HEK293 (cell line): ENCODE data around the gene ZNF18.
A peak's percentile ranks its signal among the peaks of the same experiment; 100 is the strongest.

ENCODE experiments used
- CTCF ChIA-PET: fragments of 350-600 bp; formaldehyde crosslinking; extraction: SDS; loops from one replicate; lab custom pipeline; 2021; ENCODE audit warnings: antibody characterized with exemption; lab: Yijun Ruan, JAX
- POLR2A ChIA-PET: fragments of 300-600 bp; formaldehyde crosslinking; extraction: SDS; loops from one replicate; lab custom pipeline; 2020; ENCODE audit warnings: antibody characterized with exemption, inconsistent platforms; lab: Yijun Ruan, JAX
- H3K27ac ChIP-seq: fragments of 200-500 bp; sonication (Bioruptor generic); 2 replicates; pipeline ENCODE4 v1.5.1; 2014; ENCODE audit warnings: low read depth, low read length, control low read depth, inconsistent platforms; ENCODE audit errors: extremely low read depth
- H3K36me3 ChIP-seq, 2 experiments: fragments of 200-500 bp in 1 of 2; sonication (Bioruptor generic) in 1 of 2; 1 replicate in 1 of 2; 2 replicates in 1 of 2; pipeline ENCODE4 v1.5.1; 2014 to 2017; ENCODE audit warnings: inconsistent platforms in 2 of 2, low read length in 2 of 2; ENCODE audit not compliant: control insufficient read depth in 2 of 2, insufficient read depth in 1 of 2
- H3K4me1 ChIP-seq: fragments of 200-500 bp; sonication (Bioruptor generic); 2 replicates; pipeline ENCODE4 v1.5.1; 2014; ENCODE audit warnings: mild to moderate bottlenecking, low read length, inconsistent platforms; ENCODE audit not compliant: control insufficient read depth, insufficient read depth
- H3K4me3 ChIP-seq: 2 replicates; pipeline ENCODE4 v1.5.1; 2011; ENCODE audit warnings: low read depth, mild to moderate bottlenecking, control low read depth, low read length, moderate library complexity
- H3K9me3 ChIP-seq: fragments of 200-500 bp; sonication (Bioruptor generic); 2 replicates; pipeline ENCODE4 v1.5.1; 2014; ENCODE audit warnings: low read depth, low read length, inconsistent platforms; ENCODE audit not compliant: control insufficient read depth, insufficient read depth
- EGR2 ChIP-seq: fragments of 450-650 bp; formaldehyde crosslinking; IDR thresholded peaks from 2 replicates; pipeline ENCODE4 v1.5.1; 2016; ENCODE audit warnings: low read depth, missing biosample characterization, missing genetic modification characterization
- GLI2 ChIP-seq: fragments of 450-650 bp; formaldehyde crosslinking; IDR thresholded peaks from 2 replicates; pipeline ENCODE4; 2017; ENCODE audit warnings: missing biosample characterization, missing genetic modification characterization, low read depth, borderline replicate concordance
- PRDM1 ChIP-seq: fragments of 450-650 bp; formaldehyde crosslinking; IDR thresholded peaks from 2 replicates; pipeline ENCODE4; 2016; ENCODE audit warnings: missing biosample characterization, missing genetic modification characterization
- SCRT1 ChIP-seq: fragments of 450-650 bp; formaldehyde crosslinking; IDR thresholded peaks from 2 replicates; pipeline ENCODE4 v1.5.1; 2016; ENCODE audit warnings: missing biosample characterization, missing genetic modification characterization, borderline replicate concordance
- SP2 ChIP-seq: fragments of 450-650 bp; formaldehyde crosslinking; IDR thresholded peaks from 2 replicates; pipeline ENCODE4 v1.5.1; 2016; ENCODE audit warnings: missing biosample characterization, missing genetic modification characterization
- SP3 ChIP-seq: fragments of 450-650 bp; formaldehyde crosslinking; IDR thresholded peaks from 2 replicates; pipeline ENCODE4 v1.5.1; 2016; ENCODE audit warnings: missing biosample characterization, missing genetic modification characterization
- TRIM28 ChIP-seq: IDR thresholded peaks from 2 replicates; pipeline ENCODE4 v1.6.1; 2011; ENCODE audit warnings: low read length, control low read depth, borderline replicate concordance
- ZBTB1 ChIP-seq: fragments of 450-650 bp; formaldehyde crosslinking; IDR thresholded peaks from 2 replicates; pipeline ENCODE4 v1.5.1; 2016; ENCODE audit warnings: missing biosample characterization, missing genetic modification characterization
- ZFP37 ChIP-seq: fragments of 450-650 bp; formaldehyde crosslinking; IDR thresholded peaks from 2 replicates; pipeline ENCODE4 v1.5.1; 2016; ENCODE audit warnings: missing biosample characterization, missing genetic modification characterization
- ZNF133 ChIP-seq: fragments of 450-650 bp; formaldehyde crosslinking; IDR thresholded peaks from 2 replicates; pipeline ENCODE4 v1.5.1; 2016; ENCODE audit warnings: missing biosample characterization, missing genetic modification characterization
- ZNF16 ChIP-seq: fragments of 450-650 bp; formaldehyde crosslinking; IDR thresholded peaks from 2 replicates; pipeline ENCODE4 v1.5.1; 2016; ENCODE audit warnings: low read depth, missing biosample characterization, missing genetic modification characterization
- ZNF184 ChIP-seq: fragments of 450-650 bp; IDR thresholded peaks from 2 replicates; pipeline ENCODE4 v1.5.1; 2018; ENCODE audit warnings: missing biosample characterization, mild to moderate bottlenecking, missing genetic modification characterization
- ZNF335 ChIP-seq: fragments of 450-650 bp; formaldehyde crosslinking; conservative IDR thresholded peaks from 2 replicates; pipeline ENCODE4 v1.5.1; 2016; ENCODE audit warnings: missing biosample characterization, missing genetic modification characterization
- ZNF501 ChIP-seq: fragments of 450-650 bp; formaldehyde crosslinking; IDR thresholded peaks from 2 replicates; pipeline ENCODE4 v1.5.1; 2016; ENCODE audit warnings: missing biosample characterization, missing genetic modification characterization
- ZNF548 ChIP-seq: fragments of 450-650 bp; formaldehyde crosslinking; IDR thresholded peaks from 2 replicates; pipeline ENCODE4 v1.5.1; 2016; ENCODE audit warnings: missing biosample characterization, missing genetic modification characterization
- ZNF561 ChIP-seq: fragments of 450-650 bp; IDR thresholded peaks from 2 replicates; pipeline ENCODE4 v1.5.1; 2018; ENCODE audit warnings: missing biosample characterization, missing genetic modification characterization, borderline replicate concordance
- ZNF585B ChIP-seq: fragments of 450-650 bp; formaldehyde crosslinking; IDR thresholded peaks from 2 replicates; pipeline ENCODE4 v1.5.1; 2016; ENCODE audit warnings: missing biosample characterization, missing genetic modification characterization
- ZNF600 ChIP-seq: fragments of 450-650 bp; formaldehyde crosslinking; IDR thresholded peaks from 2 replicates; pipeline ENCODE4 v1.5.1; 2016; ENCODE audit warnings: missing biosample characterization, missing genetic modification characterization
- ZNF621 ChIP-seq: fragments of 450-650 bp; formaldehyde crosslinking; IDR thresholded peaks from 2 replicates; pipeline ENCODE4 v1.5.1; 2017; ENCODE audit warnings: missing biosample characterization, missing genetic modification characterization
- ZNF624 ChIP-seq: fragments of 450-650 bp; formaldehyde crosslinking; IDR thresholded peaks from 2 replicates; pipeline ENCODE4 v1.5.1; 2017; ENCODE audit warnings: missing biosample characterization, missing genetic modification characterization
- ZNF629 ChIP-seq: fragments of 450-650 bp; formaldehyde crosslinking; IDR thresholded peaks from 2 replicates; pipeline ENCODE4 v1.5.1; 2017; ENCODE audit warnings: missing biosample characterization, missing genetic modification characterization
- ZNF658 ChIP-seq: fragments of 450-650 bp; formaldehyde crosslinking; IDR thresholded peaks from 2 replicates; pipeline ENCODE4; 2016; ENCODE audit warnings: missing biosample characterization, missing genetic modification characterization
- ZNF785 ChIP-seq: fragments of 450-650 bp; formaldehyde crosslinking; IDR thresholded peaks from 2 replicates; pipeline ENCODE4 v1.5.1; 2016; ENCODE audit warnings: missing biosample characterization, missing genetic modification characterization
- TF ChIP-seq, protein P1 (sequence below): fragments of 450-650 bp; formaldehyde crosslinking; IDR thresholded peaks from 2 replicates; pipeline ENCODE4 v1.5.1; 2016; ENCODE audit warnings: missing biosample characterization, missing genetic modification characterization
- TF ChIP-seq, protein P2 (sequence below): fragments of 450-650 bp; formaldehyde crosslinking; IDR thresholded peaks from 2 replicates; pipeline ENCODE4 v1.5.1; 2016; ENCODE audit warnings: missing biosample characterization, missing genetic modification characterization
- TF ChIP-seq, protein P3 (sequence below): fragments of 450-650 bp; formaldehyde crosslinking; IDR thresholded peaks from 2 replicates; pipeline ENCODE4 v1.5.1; 2016; ENCODE audit warnings: missing biosample characterization, missing genetic modification characterization
- TF ChIP-seq, protein P4 (sequence below): fragments of 450-650 bp; formaldehyde crosslinking; IDR thresholded peaks from 2 replicates; pipeline ENCODE4 v1.5.1; 2016; ENCODE audit warnings: missing biosample characterization, missing genetic modification characterization

ZNF18 gene

DNA sequence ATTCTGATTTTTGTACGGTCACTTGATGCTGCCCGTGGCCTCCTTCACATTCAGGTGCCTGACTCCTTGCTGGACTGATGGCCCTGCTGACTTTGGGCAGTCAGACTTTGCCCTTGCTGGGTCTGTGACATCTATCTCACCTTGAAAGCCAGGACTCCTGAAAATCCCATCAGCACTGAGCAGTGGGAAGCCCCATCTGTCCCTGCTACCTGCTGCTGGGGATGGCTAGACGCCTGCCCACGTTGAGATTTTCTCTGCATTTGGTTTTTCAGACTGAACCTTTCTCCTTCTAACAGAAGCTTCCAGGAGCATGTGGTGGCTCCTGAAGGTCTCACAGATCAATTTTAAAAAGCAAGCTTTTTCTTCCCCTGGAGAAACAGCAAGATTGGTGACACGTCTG is 10.2 kb upstream of the ZNF18 start:
- no peak overlapping the region for H3K27ac ChIP-seq
- H3K9me3 ChIP-seq, result no peaks in the 10 kb centered on the region
- no peak overlapping the region for H3K4me3 ChIP-seq
- ChIA-PET CTCF (interaction anchor here (0.5 kb wide), 1 partner anchor 201 kb away, joined by 3 read pairs; no protein-coding TSS in a partner anchor), POLR2A (interaction anchor here (1.2 to 2.1 kb wide), 2 partner anchors 10 to 13 kb away, joined by 3 to 16 read pairs; partner anchors contain the start of genes MAP2K4 and ZNF18)
- TF ChIP-seq, protein P1, sequence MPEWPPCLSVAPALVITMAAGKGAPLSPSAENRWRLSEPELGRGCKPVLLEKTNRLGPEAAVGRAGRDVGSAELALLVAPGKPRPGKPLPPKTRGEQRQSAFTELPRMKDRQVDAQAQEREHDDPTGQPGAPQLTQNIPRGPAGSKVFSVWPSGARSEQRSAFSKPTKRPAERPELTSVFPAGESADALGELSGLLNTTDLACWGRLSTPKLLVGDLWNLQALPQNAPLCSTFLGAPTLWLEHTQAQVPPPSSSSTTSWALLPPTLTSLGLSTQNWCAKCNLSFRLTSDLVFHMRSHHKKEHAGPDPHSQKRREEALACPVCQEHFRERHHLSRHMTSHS, result no peak
- TF ChIP-seq GLI2 (tag by site-specific recombination) (no peak), ZNF629 (tag by site-specific recombination) (no peak), ZNF561 (no peak), ZNF624 (no peak)
- H3K4me1 ChIP-seq, result no peaks in the 10 kb centered on the region
- H3K36me3 ChIP-seq, result no peaks in the 10 kb centered on the region

DNA sequence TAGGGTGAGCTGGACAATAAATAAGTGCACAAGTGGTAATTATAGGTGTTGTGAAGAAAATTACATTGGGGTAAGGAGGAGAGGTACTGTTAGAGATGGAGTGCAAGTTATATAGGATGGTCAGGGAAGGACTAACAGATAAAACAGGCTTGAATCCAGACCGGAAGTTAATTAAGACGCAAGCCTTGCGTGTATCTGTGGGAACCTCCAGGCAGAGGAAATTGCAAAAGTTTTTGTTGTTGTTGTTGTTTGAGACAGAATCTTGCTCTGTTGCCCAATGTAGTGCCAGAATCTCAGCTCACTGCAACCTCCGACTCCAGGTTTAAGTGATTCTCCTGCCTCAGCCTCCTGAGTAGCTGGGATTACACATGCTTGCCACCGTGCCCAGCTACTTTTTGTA is 2.4 kb upstream of the ZNF18 start:
- TF ChIP-seq ZFP37, result no peak
- no peak for TF ChIP-seq EGR2
- TF ChIP-seq ZNF785 (tag by site-specific recombination), result no peak
- TF ChIP-seq ZNF585B (tag by site-specific recombination), result no peak
- TF ChIP-seq ZNF548, result no peak
- TF ChIP-seq ZNF133 (tag by site-specific recombination), result no peak
- no peak for TF ChIP-seq TRIM28
- TF ChIP-seq ZNF184 (tag by site-specific recombination), result no peak
- POLR2A ChIA-PET, result interaction anchor here (3.0 kb wide), 1 partner anchor 20 kb away, joined by 70 read pairs; the partner anchor contains the start of gene MAP2K4
- no peaks in the 10 kb centered on the region for H3K36me3 ChIP-seq
- H3K4me1 ChIP-seq, result no peaks in the 10 kb centered on the region; the same call in 1 of the 2 replicates
- H3K9me3 ChIP-seq, result no peaks in the 10 kb centered on the region
- CTCF ChIA-PET, result interaction anchor here (0.7 kb wide), 1 partner anchor 13 kb away, joined by 3 read pairs; no protein-coding TSS in a partner anchor
- H3K4me3 ChIP-seq, result no peak overlapping the region
- H3K27ac ChIP-seq, result no peak overlapping the region

DNA sequence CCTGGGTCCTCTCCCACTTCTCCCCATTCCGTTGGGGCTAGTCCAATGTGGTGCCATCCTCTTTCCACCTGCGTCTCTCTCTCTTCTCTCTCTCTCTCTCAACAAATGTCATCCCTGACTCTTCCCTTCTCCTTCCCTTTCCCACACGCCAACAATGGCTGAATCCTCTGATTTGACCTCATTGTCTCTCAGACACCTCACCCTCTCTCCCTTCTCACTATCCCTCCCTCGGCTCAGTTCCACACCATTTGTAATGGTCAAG is 628 bp upstream of the ZNF18 start:
- peak overlapping the region; percentile 81 for H3K27ac ChIP-seq
- H3K4me1 ChIP-seq, result no peaks in the 10 kb centered on the region; the same call in 1 of the 2 replicates
- H3K9me3 ChIP-seq, result no peaks in the 10 kb centered on the region
- H3K36me3 ChIP-seq, result peaks cover 0 to 3% of the 10 kb centered on the region in 2 experiments; a peak in 1 of 3 replicates
- H3K4me3 ChIP-seq, result peak overlapping the region; percentile 63
- CTCF ChIA-PET, result interaction anchor here (0.6 to 2.2 kb wide), 3 partner anchors 12 to 62 kb away, joined by 4 to 9 read pairs (median 4); no protein-coding TSS in a partner anchor
- POLR2A ChIA-PET, result interaction anchor here (1.0 to 3.4 kb wide), 15 partner anchors 9 to 1020 kb away, joined by 3 to 70 read pairs (median 9); partner anchors contain the start of genes ELAC2 and MAP2K4
- TF ChIP-seq ZNF548 (no peak), SP3 (no peak), ZNF621 (tag by site-specific recombination) (no peak), ZNF16 (tag by site-specific recombination) (no peak), ZBTB1 (tag by site-specific recombination) (no peak), SP2 (tag by site-specific recombination) (no peak), ZNF600 (no peak), ZNF335 (tag by site-specific recombination) (peak; percentile 65), ZNF658 (tag by site-specific recombination) (no peak), ZNF501 (no peak), PRDM1 (no peak), SCRT1 (tag by site-specific recombination) (no peak)
- TF ChIP-seq, protein P2, sequence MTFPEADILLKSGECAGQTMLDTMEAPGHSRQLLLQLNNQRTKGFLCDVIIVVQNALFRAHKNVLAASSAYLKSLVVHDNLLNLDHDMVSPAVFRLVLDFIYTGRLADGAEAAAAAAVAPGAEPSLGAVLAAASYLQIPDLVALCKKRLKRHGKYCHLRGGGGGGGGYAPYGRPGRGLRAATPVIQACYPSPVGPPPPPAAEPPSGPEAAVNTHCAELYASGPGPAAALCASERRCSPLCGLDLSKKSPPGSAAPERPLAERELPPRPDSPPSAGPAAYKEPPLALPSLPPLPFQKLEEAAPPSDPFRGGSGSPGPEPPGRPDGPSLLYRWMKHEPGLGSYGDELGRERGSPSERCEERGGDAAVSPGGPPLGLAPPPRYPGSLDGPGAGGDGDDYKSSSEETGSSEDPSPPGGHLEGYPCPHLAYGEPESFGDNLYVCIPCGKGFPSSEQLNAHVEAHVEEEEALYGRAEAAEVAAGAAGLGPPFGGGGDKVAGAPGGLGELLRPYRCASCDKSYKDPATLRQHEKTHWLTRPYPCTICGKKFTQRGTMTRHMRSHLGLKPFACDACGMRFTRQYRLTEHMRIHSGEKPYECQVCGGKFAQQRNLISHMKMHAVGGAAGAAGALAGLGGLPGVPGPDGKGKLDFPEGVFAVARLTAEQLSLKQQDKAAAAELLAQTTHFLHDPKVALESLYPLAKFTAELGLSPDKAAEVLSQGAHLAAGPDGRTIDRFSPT, result no peak
- TF ChIP-seq, protein P3, sequence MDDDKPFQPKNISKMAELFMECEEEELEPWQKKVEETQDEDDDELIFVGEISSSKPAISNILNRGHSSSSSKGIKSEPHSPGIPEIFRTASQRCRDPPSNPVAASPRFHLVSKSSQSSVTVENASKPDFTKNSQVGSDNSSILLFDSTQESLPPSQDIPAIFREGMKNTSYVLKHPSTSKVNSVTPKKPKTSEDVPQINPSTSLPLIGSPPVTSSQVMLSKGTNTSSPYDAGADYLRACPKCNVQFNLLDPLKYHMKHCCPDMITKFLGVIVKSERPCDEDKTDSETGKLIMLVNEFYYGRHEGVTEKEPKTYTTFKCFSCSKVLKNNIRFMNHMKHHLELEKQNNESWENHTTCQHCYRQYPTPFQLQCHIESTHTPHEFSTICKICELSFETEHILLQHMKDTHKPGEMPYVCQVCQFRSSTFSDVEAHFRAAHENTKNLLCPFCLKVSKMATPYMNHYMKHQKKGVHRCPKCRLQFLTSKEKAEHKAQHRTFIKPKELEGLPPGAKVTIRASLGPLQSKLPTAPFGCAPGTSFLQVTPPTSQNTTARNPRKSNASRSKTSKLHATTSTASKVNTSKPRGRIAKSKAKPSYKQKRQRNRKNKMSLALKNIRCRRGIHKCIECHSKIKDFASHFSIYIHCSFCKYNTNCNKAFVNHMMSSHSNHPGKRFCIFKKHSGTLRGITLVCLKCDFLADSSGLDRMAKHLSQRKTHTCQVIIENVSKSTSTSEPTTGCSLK (tag by site-specific recombination), result no peak
- TF ChIP-seq, protein P4, sequence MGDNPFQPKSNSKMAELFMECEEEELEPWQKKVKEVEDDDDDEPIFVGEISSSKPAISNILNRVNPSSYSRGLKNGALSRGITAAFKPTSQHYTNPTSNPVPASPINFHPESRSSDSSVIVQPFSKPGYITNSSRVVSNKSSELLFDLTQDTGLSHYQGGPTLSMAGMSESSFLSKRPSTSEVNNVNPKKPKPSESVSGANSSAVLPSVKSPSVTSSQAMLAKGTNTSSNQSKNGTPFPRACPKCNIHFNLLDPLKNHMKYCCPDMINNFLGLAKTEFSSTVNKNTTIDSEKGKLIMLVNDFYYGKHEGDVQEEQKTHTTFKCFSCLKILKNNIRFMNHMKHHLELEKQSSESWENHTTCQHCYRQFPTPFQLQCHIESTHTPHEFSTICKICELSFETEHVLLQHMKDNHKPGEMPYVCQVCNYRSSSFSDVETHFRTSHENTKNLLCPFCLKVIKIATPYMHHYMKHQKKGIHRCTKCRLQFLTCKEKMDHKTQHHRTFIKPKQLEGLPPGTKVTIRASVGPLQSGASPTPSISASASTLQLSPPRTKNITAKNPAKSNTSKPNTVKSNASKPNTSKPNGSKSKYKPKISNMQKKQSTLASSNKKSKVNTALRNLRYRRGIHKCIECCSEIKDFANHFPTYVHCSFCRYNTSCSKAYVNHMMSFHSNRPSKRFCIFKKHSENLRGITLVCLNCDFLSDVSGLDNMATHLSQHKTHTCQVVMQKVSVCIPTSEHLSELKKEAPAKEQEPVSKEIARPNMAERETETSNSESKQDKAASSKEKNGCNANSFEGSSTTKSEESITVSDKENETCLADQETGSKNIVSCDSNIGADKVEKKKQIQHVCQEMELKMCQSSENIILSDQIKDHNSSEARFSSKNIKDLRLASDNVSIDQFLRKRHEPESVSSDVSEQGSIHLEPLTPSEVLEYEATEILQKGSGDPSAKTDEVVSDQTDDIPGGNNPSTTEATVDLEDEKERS (tag by site-specific recombination), result peak; percentile 3; the same call in 1 of the 2 replicates
